Measurements from ENCODE around the gene SKIDA1. TPM values are rescaled to one million over a fixed set of nuclear protein-coding genes. Genes with fewer than 3 reads are reported as not detected.

SKIDA1 gene
- total RNA-seq, 1 experiment from 2014 or later, result 0.34 TPM

GRCh38 chr10:21493784-21494183 is 31.7 kb downstream of the SKIDA1 start:
- no peaks in the 10 kb centered on the region for H4K20me1 ChIP-seq (ENCODE audit: insufficient read depth)
- CTCF ChIA-PET, result interaction anchor here (0.7 kb wide), 1 partner anchor 167 kb away, joined by 3 read pairs; no protein-coding TSS in a partner anchor
- RAD21 ChIA-PET (ENCODE audit: low non-redundant PET in 1 of 2, low total read pairs in 2 of 2, uncharacterized antibody in 2 of 2, unreplicated experiment in 2 of 2), result no interaction called here
- ATAC-seq (no peak), DNase-seq (ENCODE audit: low read depth, low spot score) (no peak)
- TF ChIP-seq FOSL1 (IDR thresholded peaks at IDR 0.05; ENCODE audit: low read depth) (no peak), JUND (IDR thresholded peaks at IDR 0.05) (no peak), REST (IDR thresholded peaks at IDR 0.05; ENCODE audit: low read depth) (no peak), SIN3A (IDR thresholded peaks at IDR 0.05; ENCODE audit: low read depth) (no peak), POLR2AphosphoS5 (IDR thresholded peaks at IDR 0.05; ENCODE audit: low read depth, low read length) (no peak), ZFX (IDR thresholded peaks at IDR 0.05) (no peak), CBX3 (IDR thresholded peaks at IDR 0.05; ENCODE audit: low read depth) (no peak), POLR2A (IDR thresholded peaks at IDR 0.05; ENCODE audit: borderline replicate concordance, extremely low read depth, insufficient read depth, insufficient read length) (no peak), TCF7L2 (IDR thresholded peaks at IDR 0.05; ENCODE audit: borderline replicate concordance, extremely low read depth, insufficient read depth, insufficient read length) (no peak), EGR1 (IDR thresholded peaks at IDR 0.05; ENCODE audit: low read depth) (no peak), YY1 (IDR thresholded peaks at IDR 0.05; ENCODE audit: extremely low read depth, insufficient replicate concordance, low read depth, low read length) (no peak), CTCF (IDR thresholded peaks at IDR 0.05 in 2 of 3, conservative IDR thresholded peaks at IDR 0.05 in 1 of 3; ENCODE audit: borderline replicate concordance in 1 of 3, insufficient read depth in 1 of 3, low read depth in 2 of 3, low read length in 2 of 3) (no peak), ATF3 (IDR thresholded peaks at IDR 0.05) (no peak), CEBPB (IDR thresholded peaks at IDR 0.05; ENCODE audit: low read depth) (no peak)
- H3K9me2 ChIP-seq (ENCODE audit: insufficient read depth), result no peaks in the 10 kb centered on the region
- H2AFZ ChIP-seq (ENCODE audit: low read depth, low read length, poor library complexity, severe bottlenecking), result no peak overlapping the region
- H3K4me1 ChIP-seq (ENCODE audit: control insufficient read depth in 1 of 2, insufficient read depth in 2 of 2, low read length in 2 of 2), result peaks cover 2 to 20% of the 10 kb centered on the region in 2 experiments; a peak in 2 of 4 replicates
- H3K79me2 ChIP-seq (ENCODE audit: insufficient read depth, low read length), result no peaks in the 10 kb centered on the region
- H3K9ac ChIP-seq (ENCODE audit: low read length), result no peak overlapping the region
- H3K9me3 ChIP-seq (ENCODE audit: control insufficient read depth in 1 of 2, insufficient read depth in 1 of 2, low read depth in 1 of 2, low read length in 2 of 2), result no peaks in the 10 kb centered on the region
- no TSS peak for BruUV-seq (replicated peaks)
- no peak overlapping the region for H3K4me3 ChIP-seq (replicated peaks in 1 of 2; ENCODE audit: low read depth in 1 of 2, low read length in 2 of 2)
- no peaks in the 10 kb centered on the region for H3K36me3 ChIP-seq (ENCODE audit: control insufficient read depth in 1 of 2, insufficient read depth in 2 of 2, low read length in 2 of 2)
- intact Hi-C loops (cut with micrococcal nuclease), result no loop called here
- 0 out of 2 replicates have a peak, but pooled peaks cover under 1% of the 10 kb centered on the region for H3K27me3 ChIP-seq (ENCODE audit: insufficient read depth, low read length)
- POLR2A ChIA-PET, result no interaction called here
- no peak overlapping the region for H3K4me2 ChIP-seq (ENCODE audit: low read length)
- H3K27ac ChIP-seq (ENCODE audit: low read depth, low read length), result no peak overlapping the region
